ENCODE measurements around the gene PHLDA2.

- no peak for TF ChIP-seq CTCF (conservative IDR thresholded peaks at IDR 0.05; ENCODE audit: low read depth, low read length)
- no peak for TF ChIP-seq EZH2phosphoT487 (IDR thresholded peaks at IDR 0.05; ENCODE audit: borderline replicate concordance, low read length)
- TF ChIP-seq EZH2 (IDR thresholded peaks at IDR 0.05; ENCODE audit: low read length, unreplicated experiment): no peak
These were observed 12.9 kb downstream of the PHLDA2 start for GRCh38 chr11:2916114-2916891.
